GM12878 (cell line): ENCODE data around the gene PTPRN2. TPM values are rescaled to one million over a fixed set of nuclear protein-coding genes. Genes with fewer than 3 reads are reported as not detected.

Source experiments
- ATAC-seq: fragments of 200-7000 bp; cut with Tn5 transposase; 3 replicates; pipeline ENCODE4 v1.9.1; 2020; ENCODE audit warnings: mild to moderate bottlenecking, moderate library complexity
- BruUV-seq: library from RNA; stranded (reverse); fragments of 400-500 nt; replicated peaks from 2 replicates; lab custom pipeline; 2021; lab: Mats Ljungman, UMichigan
- CTCF ChIA-PET: fragments of 300-600 bp; sonication (Branson Sonifier 250); formaldehyde crosslinking; extraction: SDS; loops from one replicate; lab custom pipeline; 2021; ENCODE audit warnings: inconsistent platforms; lab: Yijun Ruan, JAX
- POLR2A ChIA-PET: fragments of 350-600 bp; formaldehyde crosslinking; extraction: SDS; loops from one replicate; lab custom pipeline; 2021; ENCODE audit warnings: inconsistent platforms; lab: Charles Lee
- RAD21 ChIA-PET: fragments of 300-600 bp; sonication (Branson Sonifier 250); formaldehyde crosslinking; loops from one replicate; lab custom pipeline; 2023; ENCODE audit warnings: antibody characterized with exemption; ENCODE audit not compliant: unreplicated experiment; lab: Charles Lee
- SMC1A ChIA-PET: fragments of 300-600 bp; sonication (Branson Sonifier 250); formaldehyde crosslinking; loops from one replicate; lab custom pipeline; 2023; ENCODE audit not compliant: unreplicated experiment, uncharacterized antibody; lab: Charles Lee
- DNase-seq: peaks from one replicate; pipeline ENCODE4 v3.0.0-alpha.2; 2011; ENCODE audit warnings: low read depth, low spot score
- FAIRE-seq: peaks from 3 replicates; lab custom pipeline; 2011; peaks lifted over from hg19 to GRCh38; lab: Jason Lieb, UNC
- H2AFZ ChIP-seq: 2 replicates; pipeline ENCODE4 v1.6.0; 2011; ENCODE audit warnings: low read depth, low read length, control low read depth; ENCODE audit not compliant: control insufficient read depth
- H3K27ac ChIP-seq: 2 replicates; pipeline ENCODE4 v1.5.1; 2011; ENCODE audit warnings: control low read depth; ENCODE audit not compliant: control insufficient read depth, insufficient read depth
- H3K27me3 ChIP-seq, 2 experiments: replicated peaks in 1 of 2; 2 replicates each; pipeline versions ENCODE4 v1.6.0 to v1.6.1; 2011; ENCODE audit warnings: low read length in 1 of 2; ENCODE audit not compliant: control insufficient read depth in 2 of 2, insufficient read depth in 2 of 2
- H3K36me3 ChIP-seq, 2 experiments: 2 replicates each; pipeline ENCODE4 v1.5.1; 2011; ENCODE audit warnings: low read length in 1 of 2; ENCODE audit not compliant: control insufficient read depth in 2 of 2, insufficient read depth in 2 of 2
- H3K4me1 ChIP-seq: 2 replicates; pipeline ENCODE4 v1.6.1; 2011; ENCODE audit warnings: mild to moderate bottlenecking, low read length, moderate library complexity, mixed read lengths; ENCODE audit not compliant: control insufficient read depth, insufficient read depth
- H3K4me2 ChIP-seq: 2 replicates; pipeline ENCODE4 v1.6.0; 2011; ENCODE audit warnings: control low read depth; ENCODE audit not compliant: control insufficient read depth, insufficient read depth
- H3K4me3 ChIP-seq: fragments of 200-600 bp; sonication (generic); 2 replicates; pipeline ENCODE4 v1.5.1; 2016
- H3K79me2 ChIP-seq: 2 replicates; pipeline ENCODE4 v1.6.0; 2011; ENCODE audit warnings: low read length; ENCODE audit not compliant: control insufficient read depth, insufficient read depth
- H3K9ac ChIP-seq: 2 replicates; pipeline ENCODE4 v1.8.0; 2011; ENCODE audit warnings: low read length, control low read depth, mixed read lengths; ENCODE audit not compliant: control insufficient read depth, insufficient read depth
- H3K9me3 ChIP-seq: replicated peaks from 3 replicates; pipeline ENCODE4 v1.5.1; 2011; ENCODE audit warnings: mild to moderate bottlenecking, low read length; ENCODE audit not compliant: control insufficient read depth, insufficient read depth
- H4K20me1 ChIP-seq: 2 replicates; pipeline ENCODE4 v1.6.0; 2011; ENCODE audit not compliant: control insufficient read depth, insufficient read depth
- BHLHE40 ChIP-seq, 2 experiments: fragments of 450-650 bp in 1 of 2; IDR thresholded peaks; 2 replicates each; pipeline ENCODE4 v1.6.1; 2011 to 2017; ENCODE audit warnings: low read depth in 2 of 2, borderline replicate concordance in 1 of 2, improper control_type of control experiment in 1 of 2, low read length in 1 of 2, mild to moderate bottlenecking in 1 of 2
- RAD51 ChIP-seq: fragments of 450-650 bp; IDR thresholded peaks from 2 replicates; pipeline ENCODE4 v1.6.1; 2016; ENCODE audit warnings: moderate library complexity, mild to moderate bottlenecking, inconsistent platforms
- STAT3 ChIP-seq: IDR thresholded peaks from 2 replicates; pipeline ENCODE4 v1.6.1; 2011; ENCODE audit warnings: low read depth, low read length, improper control_type of control experiment
- TBL1XR1 ChIP-seq: IDR thresholded peaks from 2 replicates; pipeline ENCODE4 v1.6.1; 2012; ENCODE audit warnings: low read depth, low read length, improper control_type of control experiment
- WGBS: methylation state at CpG from one replicate; pipeline ENCODE4 v1.1.6; 2016; ENCODE audit warnings: low lambda C conversion rate; ENCODE audit not compliant: insufficient replicate concordance, insufficient coverage; ENCODE audit errors: missing lambda C conversion rate; 5-methylcytosine and 5-hydroxymethylcytosine counted together
- in situ Hi-C: fragments of 300-500 bp; cut with MboI; formaldehyde crosslinking; loops from 9 replicates; pipeline ENCODE4 v1.14.3; 2018; ENCODE audit warnings: mixed read lengths
- intact Hi-C: fragments of 100-400 bp; cut with micrococcal nuclease; formaldehyde crosslinking; loops from one replicate; pipeline ENCODE4 v1.14.2; 2022; ENCODE audit not compliant: unreplicated experiment
- polyA plus RNA-seq, 11 experiments: library from polyadenylated mRNA; depleted of rRNA in 4 of 11; unstranded in 6 of 11; stranded (reverse) in 5 of 11; fragments of >200 nt; fragmentation: Nextera tagmentation in 4 of 11; fragmentation: Illumina TruSeq in 1 of 11; extraction: Ambion mirVana in 4 of 11; extraction: Trizol in 1 of 11; gene quantifications; 1 replicate in 1 of 11; 2 replicates in 10 of 11; pipeline versions ENCODE4 v1.2.1 to v1.2.3, GENCODE V29; 2011 to 2016; ENCODE audit warnings: inconsistent platforms in 2 of 11, missing spikeins in 2 of 11, low read depth in 1 of 11
- total RNA-seq, 4 experiments: library from RNA; depleted of rRNA in 3 of 4; stranded (reverse); fragments of >200 nt in 3 of 4; fragmentation: Illumina TruSeq in 1 of 4; extraction: Trizol in 1 of 4; gene quantifications; 2 replicates each; pipeline versions ENCODE4 v1.2.1 to v1.2.3, GENCODE V29; 2013 to 2021
- TF ChIP-seq, protein P1 (sequence below): IDR thresholded peaks from 2 replicates; pipeline ENCODE4 v1.6.1; 2012; ENCODE audit warnings: improper control_type of control experiment, low read depth, low read length; ENCODE audit not compliant: insufficient replicate concordance
- TF ChIP-seq, protein P2 (sequence below): fragments of 450-650 bp; IDR thresholded peaks from 2 replicates; pipeline ENCODE4 v1.6.1; 2017; ENCODE audit warnings: antibody characterized with exemption, mild to moderate bottlenecking, moderate library complexity
- TF ChIP-seq, protein P3 (sequence below): fragments of 450-650 bp; formaldehyde crosslinking; IDR thresholded peaks from 2 replicates; pipeline ENCODE4 v1.5.0; 2022; ENCODE audit warnings: mild to moderate bottlenecking, missing genetic modification characterization

The PTPRN2 gene
- total and polyA plus RNA-seq, 10 of the 15 experiments (the other 5 are each of a cell fraction or from before 2014, with no cell fraction given): 5.4 TPM; not detected in 9

DNA sequence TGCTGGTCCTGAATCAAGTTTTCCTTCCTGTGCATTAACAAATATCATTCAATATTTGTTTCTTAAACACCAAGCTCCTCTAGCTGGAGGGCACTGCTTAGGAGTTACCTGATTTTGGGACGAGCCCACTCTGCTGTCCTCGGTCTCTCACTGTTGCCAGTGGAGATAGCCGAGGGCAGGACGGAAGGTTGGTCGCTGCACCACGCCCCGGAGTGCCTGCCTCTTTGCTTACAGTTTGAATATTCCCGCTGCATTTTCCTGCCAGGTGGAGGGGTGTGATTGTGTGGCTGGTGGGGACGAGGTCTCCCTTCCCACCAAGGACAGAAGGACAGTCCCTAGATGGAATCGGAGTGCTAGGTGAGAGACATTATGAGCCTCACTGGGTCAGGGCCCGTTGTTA lies 1049.3 kb downstream of the PTPRN2 start (continued):
- TF ChIP-seq STAT3 (no peak), RAD51 (no peak)
- TF ChIP-seq, protein P1, sequence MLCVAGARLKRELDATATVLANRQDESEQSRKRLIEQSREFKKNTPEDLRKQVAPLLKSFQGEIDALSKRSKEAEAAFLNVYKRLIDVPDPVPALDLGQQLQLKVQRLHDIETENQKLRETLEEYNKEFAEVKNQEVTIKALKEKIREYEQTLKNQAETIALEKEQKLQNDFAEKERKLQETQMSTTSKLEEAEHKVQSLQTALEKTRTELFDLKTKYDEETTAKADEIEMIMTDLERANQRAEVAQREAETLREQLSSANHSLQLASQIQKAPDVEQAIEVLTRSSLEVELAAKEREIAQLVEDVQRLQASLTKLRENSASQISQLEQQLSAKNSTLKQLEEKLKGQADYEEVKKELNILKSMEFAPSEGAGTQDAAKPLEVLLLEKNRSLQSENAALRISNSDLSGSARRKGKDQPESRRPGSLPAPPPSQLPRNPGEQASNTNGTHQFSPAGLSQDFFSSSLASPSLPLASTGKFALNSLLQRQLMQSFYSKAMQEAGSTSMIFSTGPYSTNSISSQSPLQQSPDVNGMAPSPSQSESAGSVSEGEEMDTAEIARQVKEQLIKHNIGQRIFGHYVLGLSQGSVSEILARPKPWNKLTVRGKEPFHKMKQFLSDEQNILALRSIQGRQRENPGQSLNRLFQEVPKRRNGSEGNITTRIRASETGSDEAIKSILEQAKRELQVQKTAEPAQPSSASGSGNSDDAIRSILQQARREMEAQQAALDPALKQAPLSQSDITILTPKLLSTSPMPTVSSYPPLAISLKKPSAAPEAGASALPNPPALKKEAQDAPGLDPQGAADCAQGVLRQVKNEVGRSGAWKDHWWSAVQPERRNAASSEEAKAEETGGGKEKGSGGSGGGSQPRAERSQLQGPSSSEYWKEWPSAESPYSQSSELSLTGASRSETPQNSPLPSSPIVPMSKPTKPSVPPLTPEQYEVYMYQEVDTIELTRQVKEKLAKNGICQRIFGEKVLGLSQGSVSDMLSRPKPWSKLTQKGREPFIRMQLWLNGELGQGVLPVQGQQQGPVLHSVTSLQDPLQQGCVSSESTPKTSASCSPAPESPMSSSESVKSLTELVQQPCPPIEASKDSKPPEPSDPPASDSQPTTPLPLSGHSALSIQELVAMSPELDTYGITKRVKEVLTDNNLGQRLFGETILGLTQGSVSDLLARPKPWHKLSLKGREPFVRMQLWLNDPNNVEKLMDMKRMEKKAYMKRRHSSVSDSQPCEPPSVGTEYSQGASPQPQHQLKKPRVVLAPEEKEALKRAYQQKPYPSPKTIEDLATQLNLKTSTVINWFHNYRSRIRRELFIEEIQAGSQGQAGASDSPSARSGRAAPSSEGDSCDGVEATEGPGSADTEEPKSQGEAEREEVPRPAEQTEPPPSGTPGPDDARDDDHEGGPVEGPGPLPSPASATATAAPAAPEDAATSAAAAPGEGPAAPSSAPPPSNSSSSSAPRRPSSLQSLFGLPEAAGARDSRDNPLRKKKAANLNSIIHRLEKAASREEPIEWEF: no peak
- TF ChIP-seq, all 136 proteins: peak for 0

DNA sequence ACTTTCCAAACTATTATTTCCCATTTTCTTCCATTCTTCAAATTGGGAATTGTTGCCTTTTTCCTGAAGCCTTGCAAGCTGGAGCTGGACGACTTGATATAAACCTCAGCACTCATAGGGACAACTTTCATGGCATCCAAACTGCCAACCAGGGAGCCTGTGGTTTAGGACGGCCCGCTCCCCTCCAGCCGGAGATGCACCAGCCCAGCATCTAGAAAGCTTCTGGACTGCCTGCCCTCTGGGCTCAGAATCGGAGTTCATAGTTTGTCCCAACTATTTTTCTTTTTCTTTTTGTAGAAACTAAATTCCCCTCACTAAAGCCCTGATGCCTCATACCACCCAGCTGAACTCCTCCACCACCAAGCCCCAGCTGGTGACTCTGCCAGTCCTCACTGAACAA lies 1050.6 kb downstream of the PTPRN2 start:
- ATAC-seq: no peak
- H3K4me2 ChIP-seq: no peak overlapping the region
- intact Hi-C loops: no loop called here
- no peak overlapping the region for H2AFZ ChIP-seq
- ChIA-PET POLR2A (no interaction called here), SMC1A (no interaction called here), RAD21 (no interaction called here), CTCF (interaction anchor here (0.5 kb wide), 1 partner anchor 818 kb away, joined by 3 read pairs; no protein-coding TSS in a partner anchor)
- H3K4me1 ChIP-seq: no peaks in the 10 kb centered on the region
- no peak overlapping the region for H3K27ac ChIP-seq
- H3K27me3 ChIP-seq: no peaks in the 10 kb centered on the region
- no peak for DNase-seq
- H4K20me1 ChIP-seq: no peaks in the 10 kb centered on the region
- TF ChIP-seq, protein P2, sequence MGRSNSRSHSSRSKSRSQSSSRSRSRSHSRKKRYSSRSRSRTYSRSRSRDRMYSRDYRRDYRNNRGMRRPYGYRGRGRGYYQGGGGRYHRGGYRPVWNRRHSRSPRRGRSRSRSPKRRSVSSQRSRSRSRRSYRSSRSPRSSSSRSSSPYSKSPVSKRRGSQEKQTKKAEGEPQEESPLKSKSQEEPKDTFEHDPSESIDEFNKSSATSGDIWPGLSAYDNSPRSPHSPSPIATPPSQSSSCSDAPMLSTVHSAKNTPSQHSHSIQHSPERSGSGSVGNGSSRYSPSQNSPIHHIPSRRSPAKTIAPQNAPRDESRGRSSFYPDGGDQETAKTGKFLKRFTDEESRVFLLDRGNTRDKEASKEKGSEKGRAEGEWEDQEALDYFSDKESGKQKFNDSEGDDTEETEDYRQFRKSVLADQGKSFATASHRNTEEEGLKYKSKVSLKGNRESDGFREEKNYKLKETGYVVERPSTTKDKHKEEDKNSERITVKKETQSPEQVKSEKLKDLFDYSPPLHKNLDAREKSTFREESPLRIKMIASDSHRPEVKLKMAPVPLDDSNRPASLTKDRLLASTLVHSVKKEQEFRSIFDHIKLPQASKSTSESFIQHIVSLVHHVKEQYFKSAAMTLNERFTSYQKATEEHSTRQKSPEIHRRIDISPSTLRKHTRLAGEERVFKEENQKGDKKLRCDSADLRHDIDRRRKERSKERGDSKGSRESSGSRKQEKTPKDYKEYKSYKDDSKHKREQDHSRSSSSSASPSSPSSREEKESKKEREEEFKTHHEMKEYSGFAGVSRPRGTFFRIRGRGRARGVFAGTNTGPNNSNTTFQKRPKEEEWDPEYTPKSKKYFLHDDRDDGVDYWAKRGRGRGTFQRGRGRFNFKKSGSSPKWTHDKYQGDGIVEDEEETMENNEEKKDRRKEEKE: no peak
- TF ChIP-seq TBL1XR1: no peak
- TF ChIP-seq, protein P3, sequence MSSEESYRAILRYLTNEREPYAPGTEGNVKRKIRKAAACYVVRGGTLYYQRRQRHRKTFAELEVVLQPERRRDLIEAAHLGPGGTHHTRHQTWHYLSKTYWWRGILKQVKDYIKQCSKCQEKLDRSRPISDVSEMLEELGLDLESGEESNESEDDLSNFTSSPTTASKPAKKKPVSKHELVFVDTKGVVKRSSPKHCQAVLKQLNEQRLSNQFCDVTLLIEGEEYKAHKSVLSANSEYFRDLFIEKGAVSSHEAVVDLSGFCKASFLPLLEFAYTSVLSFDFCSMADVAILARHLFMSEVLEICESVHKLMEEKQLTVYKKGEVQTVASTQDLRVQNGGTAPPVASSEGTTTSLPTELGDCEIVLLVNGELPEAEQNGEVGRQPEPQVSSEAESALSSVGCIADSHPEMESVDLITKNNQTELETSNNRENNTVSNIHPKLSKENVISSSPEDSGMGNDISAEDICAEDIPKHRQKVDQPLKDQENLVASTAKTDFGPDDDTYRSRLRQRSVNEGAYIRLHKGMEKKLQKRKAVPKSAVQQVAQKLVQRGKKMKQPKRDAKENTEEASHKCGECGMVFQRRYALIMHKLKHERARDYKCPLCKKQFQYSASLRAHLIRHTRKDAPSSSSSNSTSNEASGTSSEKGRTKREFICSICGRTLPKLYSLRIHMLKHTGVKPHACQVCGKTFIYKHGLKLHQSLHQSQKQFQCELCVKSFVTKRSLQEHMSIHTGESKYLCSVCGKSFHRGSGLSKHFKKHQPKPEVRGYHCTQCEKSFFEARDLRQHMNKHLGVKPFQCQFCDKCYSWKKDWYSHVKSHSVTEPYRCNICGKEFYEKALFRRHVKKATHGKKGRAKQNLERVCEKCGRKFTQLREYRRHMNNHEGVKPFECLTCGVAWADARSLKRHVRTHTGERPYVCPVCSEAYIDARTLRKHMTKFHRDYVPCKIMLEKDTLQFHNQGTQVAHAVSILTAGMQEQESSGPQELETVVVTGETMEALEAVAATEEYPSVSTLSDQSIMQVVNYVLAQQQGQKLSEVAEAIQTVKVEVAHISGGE: no peak
- no peak for TF ChIP-seq BHLHE40 (IDR thresholded peaks at IDR 0.05; ENCODE audit: borderline replicate concordance in 1 of 2, low read depth in 2 of 2, low read length in 1 of 2)
- no peak overlapping the region for H3K9ac ChIP-seq
- H3K79me2 ChIP-seq: no peaks in the 10 kb centered on the region
- no peaks in the 10 kb centered on the region; the same call in 2 of the 3 replicates for H3K9me3 ChIP-seq
- in situ Hi-C loops: no loop called here
- no peak overlapping the region for H3K4me3 ChIP-seq
- H3K36me3 ChIP-seq: no peaks in the 10 kb centered on the region
- no TSS peak for BruUV-seq
- 49% methylated on average over 5 of the region's 5 CpGs for WGBS
- no peak for FAIRE-seq
